Measurements from ENCODE around the gene RABGAP1L. TPM values are rescaled to one million over a fixed set of nuclear protein-coding genes. Genes with fewer than 3 reads are reported as not detected.

The RABGAP1L gene
- total RNA-seq, 2 experiments from 2014 or later, result 98.1 to 158 TPM

- H3K9me3 ChIP-seq (ENCODE audit: low read length), result no peaks in the 10 kb centered on the region
- no peak overlapping the region for H3K27ac ChIP-seq (ENCODE audit: low read depth, low read length, poor library complexity, severe bottlenecking)
- no TSS peak for BruUV-seq (replicated peaks)
- H3K4me2 ChIP-seq (ENCODE audit: low read length), result no peak overlapping the region
- ChIA-PET CTCF (ENCODE audit: unreplicated experiment) (interaction anchor here (0.8 kb wide), 1 partner anchor 110 kb away, joined by 3 read pairs; no protein-coding TSS in a partner anchor), POLR2A (no interaction called here)
- TF ChIP-seq CTCF (conservative IDR thresholded peaks at IDR 0.05; ENCODE audit: low read length) (no peak), EZH2phosphoT487 (IDR thresholded peaks at IDR 0.05; ENCODE audit: borderline replicate concordance, low read depth, low read length) (no peak)
- no peak overlapping the region for H3K4me3 ChIP-seq (ENCODE audit: low read depth, low read length, poor library complexity, severe bottlenecking)
- intact Hi-C loops (cut with micrococcal nuclease; ENCODE audit: unreplicated experiment), result no loop called here
- H3K4me1 ChIP-seq (ENCODE audit: insufficient read depth, low read length, poor library complexity, severe bottlenecking), result no peaks in the 10 kb centered on the region
- no peak for DNase-seq (ENCODE audit: low spot score)
- H4K20me1 ChIP-seq (ENCODE audit: insufficient read depth, low read length), result no peaks in the 10 kb centered on the region
- no peak overlapping the region for H2AFZ ChIP-seq (ENCODE audit: low read length)
- H3K79me2 ChIP-seq (ENCODE audit: insufficient read depth, low read depth, low read length), result no peaks in the 10 kb centered on the region
- H3K36me3 ChIP-seq (ENCODE audit: insufficient read depth, low read length), result no peaks in the 10 kb centered on the region
- H3K9me2 ChIP-seq (ENCODE audit: insufficient read depth, low read length), result no peaks in the 10 kb centered on the region
Observed at GRCh38 chr1:175036476-175036875, 877.2 kb downstream of the RABGAP1L start.

- no TSS peak for BruUV-seq (replicated peaks)
Observed at GRCh38 chr1:175037416-175037815, 878.1 kb downstream of the RABGAP1L start.

More at GRCh38 chr1:175037416-175037815, 878.1 kb downstream of the RABGAP1L start:
- no peaks in the 10 kb centered on the region for H3K9me3 ChIP-seq (ENCODE audit: low read length)
- ChIA-PET POLR2A (no interaction called here), CTCF (ENCODE audit: unreplicated experiment) (no interaction called here)
- H3K4me2 ChIP-seq (ENCODE audit: low read length), result no peak overlapping the region
- H3K79me2 ChIP-seq (ENCODE audit: insufficient read depth, low read depth, low read length), result no peaks in the 10 kb centered on the region
- no peak overlapping the region for H3K4me3 ChIP-seq (ENCODE audit: low read depth, low read length, poor library complexity, severe bottlenecking)
- no peak overlapping the region for H2AFZ ChIP-seq (ENCODE audit: low read length)
- no peaks in the 10 kb centered on the region for H4K20me1 ChIP-seq (ENCODE audit: insufficient read depth, low read length)
- intact Hi-C loops (cut with micrococcal nuclease; ENCODE audit: unreplicated experiment), result no loop called here
- TF ChIP-seq EZH2phosphoT487 (IDR thresholded peaks at IDR 0.05; ENCODE audit: borderline replicate concordance, low read depth, low read length) (no peak), CTCF (conservative IDR thresholded peaks at IDR 0.05; ENCODE audit: low read length) (no peak)
- DNase-seq (ENCODE audit: low spot score), result no peak
- H3K4me1 ChIP-seq (ENCODE audit: insufficient read depth, low read length, poor library complexity, severe bottlenecking), result no peaks in the 10 kb centered on the region
- no peaks in the 10 kb centered on the region for H3K9me2 ChIP-seq (ENCODE audit: insufficient read depth, low read length)
- H3K27ac ChIP-seq (ENCODE audit: low read depth, low read length, poor library complexity, severe bottlenecking), result no peak overlapping the region
- H3K36me3 ChIP-seq (ENCODE audit: insufficient read depth, low read length), result no peaks in the 10 kb centered on the region

All from OCI-LY7 (cell line).